Ovary (tissue), 9 donors: ENCODE measurements around the gene TGFB1I1. TPM values are rescaled to one million over a fixed set of nuclear protein-coding genes. Genes with fewer than 3 reads are reported as not detected.
"Not testable (repeated sequence)": the region's sequence is repeated elsewhere in the genome, so short reads cannot be mapped to it uniquely, and the experiment has no call there.

Experiments
- DNase-seq, 5 donors: peaks; one replicate each; pipeline ENCODE4 v3.0.0-alpha.2; 2019 to 2020
- H3K27ac ChIP-seq, 2 donors: fragments of 200-600 bp; one replicate each; pipeline versions ENCODE4 v1.5.1 to v1.8.0; 2019 to 2022
- H3K27me3 ChIP-seq: fragments of 200-600 bp; one replicate; pipeline ENCODE4 v1.8.0; 2022
- H3K36me3 ChIP-seq: fragments of 200-600 bp; sonication (generic); one replicate; pipeline ENCODE4 v1.5.1; 2019
- H3K4me1 ChIP-seq: one replicate; pipeline ENCODE4 v1.8.1; 2013; ENCODE audit warnings: mild to moderate bottlenecking, moderate library complexity; ENCODE audit not compliant: insufficient read depth
- H3K4me3 ChIP-seq: fragments of 200-600 bp; sonication (generic); one replicate; pipeline ENCODE4 v1.5.1; 2017
- H3K9me3 ChIP-seq, 2 donors: fragments of 200-600 bp in 1 of 2; sonication (generic) in 1 of 2; one replicate each; pipeline versions ENCODE4 v1.5.1 to v1.8.1; 2013 to 2019; ENCODE audit warnings: mild to moderate bottlenecking in 1 of 2, moderate library complexity in 1 of 2
- EP300 ChIP-seq: sonication (generic); formaldehyde crosslinking; IDR thresholded peaks from one replicate; pipeline ENCODE4 v1.6.1; 2017; ENCODE audit warnings: antibody characterized with exemption
- POLR2A ChIP-seq: fragments of 450-650 bp; IDR thresholded peaks from one replicate; pipeline ENCODE4 v1.6.1; 2017; ENCODE audit warnings: antibody characterized with exemption, mild to moderate bottlenecking, moderate library complexity
- WGBS, 3 donors: extraction: QIAGEN DNeasy Blood & Tissue Kit in 1 of 3; methylation state at CpG; one replicate each; pipeline versions ENCODE4 v1.1.5 to v1.1.7; 2013 to 2017; 5-methylcytosine and 5-hydroxymethylcytosine counted together
- intact Hi-C, 4 donors: fragments of 100-400 bp; cut with DNase I; formaldehyde crosslinking; loops; one replicate each; pipeline versions ENCODE4 v1.11.0 to v1.15.1; 2022 to 2023
- polyA plus RNA-seq, 2 donors: library from polyadenylated mRNA; stranded (reverse); fragments of 200-250 nt in 1 of 2; fragments of 350-450 nt in 1 of 2; fragmentation: Illumina TruSeq in 1 of 2; extraction: RNeasy Lipid Tissue Mini Kit (QIAGEN cat#74804) in 1 of 2; gene quantifications; one replicate each; pipeline ENCODE4 v1.2.3, GENCODE V29; 2013 to 2014
- total RNA-seq, 7 donors: library from RNA; depleted of rRNA in 2 of 7; stranded (reverse); fragments of >200 nt in 2 of 7; fragmentation: NEBNext Ultra II Directional in 3 of 7; extraction: Animal tissue kit (Norgen Biotek cat#: 25700) in 3 of 7; gene quantifications; one replicate each; pipeline versions ENCODE4 v1.1.0 to v1.2.4, GENCODE V29; 2016 to 2023
- TF ChIP-seq, protein P1 (sequence below), 3 donors: fragments of 450-650 bp in 2 of 3; fragments of 200-600 bp in 1 of 3; IDR thresholded peaks; one replicate each; pipeline versions ENCODE4 v1.5.1 to v1.8.0; 2016 to 2022; ENCODE audit warnings: antibody characterized with exemption in 3 of 3, mild to moderate bottlenecking in 1 of 3
- donor health status: DM: no; HTN: no; CAD: no; lungs with moderate emphysema.
- donor health status: DM: no; HTN: no; CAD: no.
- donor health status: Bipolar disorder and iron deficiency.
- donor health status: DM: yes; HTN: yes; CAD: no.
- donor health status: DM: no; HTN: no; CAD: no.
- donor health status: DM: yes; HTN: yes; CAD: no.

Gene TGFB1I1
- total and polyA plus RNA-seq, 9 donors, result 38.0 to 216 (median 124) TPM

DNA sequence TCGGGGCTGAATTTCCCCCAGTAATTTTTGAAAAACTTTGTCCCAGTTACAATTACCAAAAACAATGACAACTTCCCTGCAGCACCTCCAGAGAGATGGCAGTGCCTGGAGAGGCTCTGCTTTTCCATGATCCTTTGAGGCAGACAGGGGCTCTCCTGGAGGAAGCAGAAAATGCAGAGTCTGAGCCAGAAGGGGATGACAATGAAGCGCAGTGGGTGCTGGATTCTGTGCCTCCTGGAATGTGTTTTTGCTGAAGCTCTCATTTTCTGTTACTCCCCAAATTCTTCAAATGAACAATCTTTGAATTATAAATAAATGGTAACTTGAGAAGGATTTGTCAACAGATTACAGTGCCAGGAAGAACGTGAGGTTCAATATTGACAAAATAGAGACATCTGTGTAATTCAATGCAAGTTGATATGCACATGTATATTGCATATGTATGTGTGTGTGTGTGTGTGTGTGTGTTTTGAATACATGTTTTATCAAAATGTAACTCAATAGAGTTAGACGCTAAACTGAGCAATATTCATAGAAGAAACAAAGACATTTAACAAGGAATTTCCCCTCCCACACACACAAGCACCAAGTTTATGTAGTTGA, 45.9 kb downstream of the TGFB1I1 start:
- H3K9me3 ChIP-seq, result no peaks in the 10 kb centered on the region
- no peak for DNase-seq
- no peaks in the 10 kb centered on the region for H3K4me1 ChIP-seq
- no peak for TF ChIP-seq EP300
- TF ChIP-seq POLR2A, result no peak
- TF ChIP-seq, protein P1, sequence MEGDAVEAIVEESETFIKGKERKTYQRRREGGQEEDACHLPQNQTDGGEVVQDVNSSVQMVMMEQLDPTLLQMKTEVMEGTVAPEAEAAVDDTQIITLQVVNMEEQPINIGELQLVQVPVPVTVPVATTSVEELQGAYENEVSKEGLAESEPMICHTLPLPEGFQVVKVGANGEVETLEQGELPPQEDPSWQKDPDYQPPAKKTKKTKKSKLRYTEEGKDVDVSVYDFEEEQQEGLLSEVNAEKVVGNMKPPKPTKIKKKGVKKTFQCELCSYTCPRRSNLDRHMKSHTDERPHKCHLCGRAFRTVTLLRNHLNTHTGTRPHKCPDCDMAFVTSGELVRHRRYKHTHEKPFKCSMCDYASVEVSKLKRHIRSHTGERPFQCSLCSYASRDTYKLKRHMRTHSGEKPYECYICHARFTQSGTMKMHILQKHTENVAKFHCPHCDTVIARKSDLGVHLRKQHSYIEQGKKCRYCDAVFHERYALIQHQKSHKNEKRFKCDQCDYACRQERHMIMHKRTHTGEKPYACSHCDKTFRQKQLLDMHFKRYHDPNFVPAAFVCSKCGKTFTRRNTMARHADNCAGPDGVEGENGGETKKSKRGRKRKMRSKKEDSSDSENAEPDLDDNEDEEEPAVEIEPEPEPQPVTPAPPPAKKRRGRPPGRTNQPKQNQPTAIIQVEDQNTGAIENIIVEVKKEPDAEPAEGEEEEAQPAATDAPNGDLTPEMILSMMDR (IDR thresholded peaks at IDR 0.05), result no peak
- H3K27me3 ChIP-seq, result no peaks in the 10 kb centered on the region
- intact Hi-C loops, result loop anchor here in 1 of 4 donors (10.0 kb wide), 1 partner anchor 323 kb away; no protein-coding TSS in a partner anchor
- 31 to 46% (median 36%) methylated on average over 4 of the region's 4 CpGs for WGBS, 3 donors
- no peak overlapping the region for H3K27ac ChIP-seq
- no peaks in the 10 kb centered on the region for H3K36me3 ChIP-seq
- no peak overlapping the region for H3K4me3 ChIP-seq

DNA sequence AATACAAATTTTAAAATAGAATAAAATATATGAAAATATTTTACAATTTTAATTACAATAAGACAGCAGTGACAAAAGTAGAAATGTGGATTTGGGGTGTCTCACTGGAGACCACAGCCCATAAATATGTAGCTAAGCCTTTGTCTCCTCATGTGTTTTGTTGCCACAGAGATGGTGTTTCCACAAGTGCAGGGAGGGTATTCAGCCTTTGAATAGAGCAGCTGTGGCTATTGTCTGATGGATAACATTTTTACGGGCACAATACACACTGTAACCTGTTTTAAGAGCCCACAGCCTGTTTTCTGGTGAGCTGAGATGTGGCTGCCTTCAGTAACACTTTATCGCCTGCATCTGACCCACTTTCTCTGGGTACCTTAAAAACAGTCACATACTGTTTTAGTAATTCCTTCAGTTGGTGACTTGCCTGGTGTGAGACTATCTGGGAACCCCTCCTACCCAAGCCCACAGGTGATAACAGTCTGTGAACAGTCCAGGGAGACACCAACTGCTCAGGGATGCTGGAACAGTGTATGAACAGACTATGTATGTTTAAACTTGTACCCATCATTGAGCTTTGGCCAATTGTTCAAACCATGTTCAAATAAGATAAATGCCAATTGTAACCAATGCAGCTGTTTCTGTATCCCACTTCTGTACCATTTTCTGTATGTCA, 47.9 kb downstream of the TGFB1I1 start:
- 81 to 88% (median 86%) methylated on average over 2 of the region's 2 CpGs for WGBS, 3 donors
- Histone ChIP-seq H3K27me3 (no peaks in the 10 kb centered on the region), H3K4me3 (no peak overlapping the region), H3K4me1 (no peaks in the 10 kb centered on the region), H3K9me3 (no peaks in the 10 kb centered on the region), H3K27ac (no peak overlapping the region), H3K36me3 (no peaks in the 10 kb centered on the region)
- TF ChIP-seq, protein P1 (IDR thresholded peaks at IDR 0.05), result no peak
- TF ChIP-seq POLR2A (no peak), EP300 (no peak)
- DNase-seq, result no peak
- intact Hi-C loops, result loop anchor here in 1 of 4 donors (10.0 kb wide), 1 partner anchor 325 kb away; no protein-coding TSS in a partner anchor

DNA sequence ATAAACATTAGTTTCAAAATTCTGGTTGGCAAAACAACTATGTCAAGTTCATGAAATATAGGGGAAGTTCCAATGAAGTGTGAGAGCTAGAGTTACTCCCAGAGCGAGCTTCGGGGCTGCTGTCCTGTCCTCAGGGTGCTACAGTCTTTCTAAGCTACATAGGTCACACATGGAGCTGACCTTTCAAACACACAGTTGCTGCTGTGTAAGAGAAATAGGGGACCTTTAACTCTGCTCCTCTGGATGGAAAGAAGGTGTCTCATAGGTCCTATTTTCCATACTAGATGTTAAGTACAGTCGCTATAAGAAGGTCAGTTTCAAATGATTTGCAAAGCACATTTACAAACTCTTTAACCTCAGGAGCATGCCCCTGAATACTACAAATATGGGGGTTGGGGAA, 49.4 kb downstream of the TGFB1I1 start:
- DNase-seq, result no peak
- no peak overlapping the region for H3K4me3 ChIP-seq
- H3K36me3 ChIP-seq, result no peaks in the 10 kb centered on the region
- TF ChIP-seq, protein P1 (IDR thresholded peaks at IDR 0.05), result no peak
- no peak for TF ChIP-seq EP300
- no peak for TF ChIP-seq POLR2A
- no peak overlapping the region for H3K27ac ChIP-seq
- H3K4me1 ChIP-seq, result no peaks in the 10 kb centered on the region
- WGBS, 3 donors, result 66 to 92% (median 71%) methylated on average over 3 of the region's 3 CpGs
- H3K27me3 ChIP-seq, result no peaks in the 10 kb centered on the region
- no peaks in the 10 kb centered on the region for H3K9me3 ChIP-seq
- intact Hi-C loops, result no loop called here

DNA sequence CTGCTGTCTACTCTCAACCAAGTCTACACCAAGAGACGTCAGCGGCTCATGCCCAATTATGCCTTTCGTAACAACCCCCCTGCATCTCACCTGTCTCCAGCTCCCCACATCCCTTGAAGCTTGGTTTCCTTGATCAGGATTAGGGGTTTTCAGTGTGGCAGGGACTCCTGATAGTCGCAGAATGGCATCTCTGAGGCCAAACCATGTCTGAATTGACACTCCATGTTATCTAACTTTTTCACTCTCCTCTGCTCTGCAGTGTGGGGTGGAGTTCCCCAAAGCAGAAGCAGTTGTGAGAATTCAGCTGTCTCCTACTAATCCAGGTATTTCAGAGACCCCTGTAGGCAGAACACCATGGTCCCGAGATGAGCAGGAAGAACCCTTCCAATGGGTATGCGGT, 50.1 kb downstream of the TGFB1I1 start:
- intact Hi-C loops, result no loop called here
- 83 to 92% (median 89%) methylated on average over 6 of the region's 6 CpGs for WGBS, 3 donors
- H3K36me3 ChIP-seq, result no peaks in the 10 kb centered on the region
- no peak overlapping the region for H3K4me3 ChIP-seq
- H3K4me1 ChIP-seq, result no peaks in the 10 kb centered on the region
- no peak for DNase-seq
- no peak overlapping the region for H3K27ac ChIP-seq
- H3K27me3 ChIP-seq, result no peaks in the 10 kb centered on the region
- TF ChIP-seq, protein P1 (IDR thresholded peaks at IDR 0.05), result no peak
- no peaks in the 10 kb centered on the region for H3K9me3 ChIP-seq

DNA sequence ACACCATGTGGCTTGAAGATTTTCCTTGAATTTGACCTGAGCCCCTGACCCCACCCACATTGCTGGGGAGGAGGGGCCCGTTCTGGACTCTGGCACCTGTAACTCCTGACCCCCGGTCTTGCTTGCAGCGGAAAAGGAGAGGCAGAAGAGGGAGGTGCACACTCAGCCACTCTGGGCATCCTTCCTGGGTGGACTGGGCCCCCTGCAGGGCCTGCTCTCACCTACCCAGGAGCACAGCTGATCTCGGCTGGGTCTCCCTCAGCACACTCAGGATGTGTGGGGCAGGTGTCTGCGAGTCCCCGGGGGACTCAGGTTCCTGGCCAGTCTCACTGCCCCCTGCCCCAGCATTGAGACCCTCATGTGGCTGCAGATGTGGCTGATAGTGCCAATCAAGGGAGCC, 51.8 kb downstream of the TGFB1I1 start:
- H3K4me3 ChIP-seq, H3K27ac ChIP-seq, DNase-seq, H3K4me1 ChIP-seq, H3K27me3 ChIP-seq, H3K9me3 ChIP-seq, H3K36me3 ChIP-seq, intact Hi-C loops: not testable (repeated sequence)
- 48 to 72% (median 59%) methylated on average over 3 of the region's 6 CpGs for WGBS, 3 donors
